NK-92 treated with Interleukin-12 subunit alpha and Interleukin-12 subunit beta, amount 100 ng/mL, for 24 hours (cell line): ENCODE results near the gene NADSYN1.

Experiments used
- DNase-seq: peaks from one replicate; lab custom pipeline; 2025; lab: John Stamatoyannopoulos, UW

NADSYN1 gene

GRCh38 chr11:71491531-71491930 lies 38.5 kb downstream of the NADSYN1 start:
- no peak for DNase-seq

- DNase-seq = no peak
Observed at GRCh38 chr11:71491940-71492339, 38.9 kb downstream of the NADSYN1 start.

GRCh38 chr11:71495286-71496230 lies 42.6 kb downstream of the NADSYN1 start:
- DNase-seq = no peak

GRCh38 chr11:71496421-71496820 lies 43.4 kb downstream of the NADSYN1 start:
- DNase-seq = no peak

GRCh38 chr11:71498091-71498490 lies 45.1 kb downstream of the NADSYN1 start:
- DNase-seq = no peak

- DNase-seq = no peak
Observed at GRCh38 chr11:71499125-71499524, 46.1 kb downstream of the NADSYN1 start.

GRCh38 chr11:71499546-71499945 lies 46.5 kb downstream of the NADSYN1 start:
- no peak for DNase-seq

GRCh38 chr11:71500601-71501021 lies 47.6 kb downstream of the NADSYN1 start:
- no peak for DNase-seq

- no peak for DNase-seq
Observed at GRCh38 chr11:71501071-71501985, 48.3 kb downstream of the NADSYN1 start.

- no peak for DNase-seq
Observed at GRCh38 chr11:71502026-71502425, 49.0 kb downstream of the NADSYN1 start.

- no peak for DNase-seq
Observed at GRCh38 chr11:71502871-71503435, 50.0 kb downstream of the NADSYN1 start.

GRCh38 chr11:71504531-71504930 lies 51.5 kb downstream of the NADSYN1 start:
- DNase-seq = no peak

- DNase-seq = no peak
Observed at GRCh38 chr11:71505001-71505400, 52.0 kb downstream of the NADSYN1 start.

- no peak for DNase-seq
Observed at GRCh38 chr11:71505781-71506180, 52.8 kb downstream of the NADSYN1 start.

GRCh38 chr11:71507102-71507501 lies 54.1 kb downstream of the NADSYN1 start:
- DNase-seq = no peak

GRCh38 chr11:71518506-71519471 lies 65.8 kb downstream of the NADSYN1 start:
- DNase-seq = no peak

GRCh38 chr11:71519546-71519945 lies 66.5 kb downstream of the NADSYN1 start:
- no peak for DNase-seq

- no peak for DNase-seq
Observed at GRCh38 chr11:71525188-71525937, 72.4 kb downstream of the NADSYN1 start.

GRCh38 chr11:71525938-71526495 lies 73.0 kb downstream of the NADSYN1 start:
- no peak for DNase-seq
